RWPE2 (cell line): ENCODE measurements around the gene CHD9.
"Not testable (repeated sequence)": the region's sequence is repeated elsewhere in the genome, so short reads cannot be mapped to it uniquely, and the experiment has no call there.

ENCODE experiments used
- ATAC-seq: fragments of 200-7000 bp; cut with Tn5 transposase; 3 replicates; pipeline ENCODE4 v1.9.1; 2021; ENCODE audit warnings: low read depth
- DNase-seq: peaks from one replicate; pipeline ENCODE4 v3.0.0-alpha.2; 2020; ENCODE audit warnings: low spot score
- H3K27ac ChIP-seq: fragments of 450-650 bp; 2 replicates; pipeline ENCODE4 v1.5.1; 2017; ENCODE audit warnings: mild to moderate bottlenecking; ENCODE audit not compliant: poor library complexity, severe bottlenecking
- H3K27me3 ChIP-seq: fragments of 250-450 bp; sonication (Bioruptor Pico); 2 replicates; pipeline ENCODE4 v1.5.1; 2021; ENCODE audit warnings: mild to moderate bottlenecking, moderate library complexity; ENCODE audit not compliant: insufficient read depth, poor library complexity, severe bottlenecking
- H3K36me3 ChIP-seq: fragments of 250-450 bp; sonication (Bioruptor Pico); 2 replicates; pipeline ENCODE4 v1.5.1; 2020; ENCODE audit warnings: low read depth, mild to moderate bottlenecking, moderate library complexity
- H3K4me1 ChIP-seq: fragments of 250-450 bp; sonication (Bioruptor Pico); 2 replicates; pipeline ENCODE4 v1.5.1; 2021; ENCODE audit warnings: mild to moderate bottlenecking, moderate library complexity; ENCODE audit not compliant: insufficient read depth, poor library complexity, severe bottlenecking
- H3K4me3 ChIP-seq: fragments of 250-450 bp; sonication (Bioruptor Pico); 2 replicates; pipeline ENCODE4 v1.5.1; 2021; ENCODE audit warnings: mild to moderate bottlenecking, moderate library complexity; ENCODE audit not compliant: severe bottlenecking
- H3K9me3 ChIP-seq: fragments of 250-450 bp; sonication (Bioruptor Pico); 2 replicates; pipeline ENCODE4 v1.5.1; 2021; ENCODE audit warnings: mild to moderate bottlenecking, moderate library complexity; ENCODE audit not compliant: severe bottlenecking
- TF ChIP-seq, protein P1 (sequence below): fragments of 450-650 bp; IDR thresholded peaks from one replicate; pipeline ENCODE4 v1.5.1; 2017; ENCODE audit warnings: mild to moderate bottlenecking, moderate library complexity; ENCODE audit not compliant: poor library complexity, severe bottlenecking

The CHD9 gene

GRCh38 chr16:53035176-53035942 is 19.4 kb upstream of the CHD9 start:
- Histone ChIP-seq H3K27me3 (no peaks in the 10 kb centered on the region), H3K9me3 (no peaks in the 10 kb centered on the region), H3K27ac (no peak overlapping the region), H3K36me3 (no peaks in the 10 kb centered on the region), H3K4me3 (no peak overlapping the region), H3K4me1 (peaks cover 27% of the 10 kb centered on the region)
- ATAC-seq (no peak), DNase-seq (no peak)
- TF ChIP-seq, protein P1, sequence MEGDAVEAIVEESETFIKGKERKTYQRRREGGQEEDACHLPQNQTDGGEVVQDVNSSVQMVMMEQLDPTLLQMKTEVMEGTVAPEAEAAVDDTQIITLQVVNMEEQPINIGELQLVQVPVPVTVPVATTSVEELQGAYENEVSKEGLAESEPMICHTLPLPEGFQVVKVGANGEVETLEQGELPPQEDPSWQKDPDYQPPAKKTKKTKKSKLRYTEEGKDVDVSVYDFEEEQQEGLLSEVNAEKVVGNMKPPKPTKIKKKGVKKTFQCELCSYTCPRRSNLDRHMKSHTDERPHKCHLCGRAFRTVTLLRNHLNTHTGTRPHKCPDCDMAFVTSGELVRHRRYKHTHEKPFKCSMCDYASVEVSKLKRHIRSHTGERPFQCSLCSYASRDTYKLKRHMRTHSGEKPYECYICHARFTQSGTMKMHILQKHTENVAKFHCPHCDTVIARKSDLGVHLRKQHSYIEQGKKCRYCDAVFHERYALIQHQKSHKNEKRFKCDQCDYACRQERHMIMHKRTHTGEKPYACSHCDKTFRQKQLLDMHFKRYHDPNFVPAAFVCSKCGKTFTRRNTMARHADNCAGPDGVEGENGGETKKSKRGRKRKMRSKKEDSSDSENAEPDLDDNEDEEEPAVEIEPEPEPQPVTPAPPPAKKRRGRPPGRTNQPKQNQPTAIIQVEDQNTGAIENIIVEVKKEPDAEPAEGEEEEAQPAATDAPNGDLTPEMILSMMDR = no peak

- Histone ChIP-seq H3K27me3 (no peaks in the 10 kb centered on the region), H3K4me1 (peaks cover 25% of the 10 kb centered on the region), H3K4me3 (no peak overlapping the region), H3K36me3 (no peaks in the 10 kb centered on the region), H3K27ac (no peak overlapping the region), H3K9me3 (no peaks in the 10 kb centered on the region)
- DNase-seq = no peak
- ATAC-seq = no peak
- TF ChIP-seq, protein P1 = no peak
Observed at GRCh38 chr16:53036066-53036465, 18.7 kb upstream of the CHD9 start.

DNA sequence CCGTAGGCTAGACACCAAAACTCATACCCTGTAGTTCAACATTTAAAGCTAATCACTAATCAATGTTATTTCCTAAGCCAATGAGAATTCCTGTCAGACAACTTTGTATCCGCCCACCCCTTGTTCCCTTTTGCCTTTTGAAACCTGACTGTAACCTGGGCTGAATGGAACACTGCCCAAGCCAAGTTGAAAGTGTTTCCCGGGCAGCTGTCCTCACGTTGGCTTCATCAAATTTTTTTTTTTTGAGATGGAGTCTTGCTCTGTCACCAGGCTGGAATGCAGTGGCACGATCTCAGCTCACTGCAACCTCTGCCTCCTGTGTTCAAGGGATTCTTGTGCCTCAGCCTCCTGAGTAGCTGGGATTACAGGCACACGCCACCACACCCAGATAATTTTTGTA is 18.1 kb upstream of the CHD9 start:
- H3K27me3 ChIP-seq, ATAC-seq, H3K36me3 ChIP-seq, DNase-seq, H3K4me3 ChIP-seq, H3K27ac ChIP-seq, H3K9me3 ChIP-seq: not testable (repeated sequence)
- peaks cover 25% of the 10 kb centered on the region for H3K4me1 ChIP-seq

- Histone ChIP-seq H3K27ac (peak overlapping the region; percentile 46), H3K4me1 (peaks cover 29% of the 10 kb centered on the region), H3K9me3 (no peaks in the 10 kb centered on the region), H3K4me3 (no peak overlapping the region), H3K27me3 (no peaks in the 10 kb centered on the region), H3K36me3 (no peaks in the 10 kb centered on the region)
- ATAC-seq (no peak), DNase-seq (no peak)
- TF ChIP-seq, protein P1 = no peak
Observed at GRCh38 chr16:53040788-53041187, 14.0 kb upstream of the CHD9 start.

- Histone ChIP-seq H3K4me1 (peaks cover 29% of the 10 kb centered on the region), H3K27ac (peak overlapping the region; percentile 46), H3K9me3 (no peaks in the 10 kb centered on the region), H3K36me3 (no peaks in the 10 kb centered on the region), H3K27me3 (no peaks in the 10 kb centered on the region), H3K4me3 (no peak overlapping the region)
- TF ChIP-seq, protein P1 = no peak
- peak; percentile 96 for ATAC-seq
- DNase-seq = peak; percentile 82
Observed at GRCh38 chr16:53041320-53042051, 13.3 kb upstream of the CHD9 start.
